ENCODE results near the gene SCN8A.

DNA sequence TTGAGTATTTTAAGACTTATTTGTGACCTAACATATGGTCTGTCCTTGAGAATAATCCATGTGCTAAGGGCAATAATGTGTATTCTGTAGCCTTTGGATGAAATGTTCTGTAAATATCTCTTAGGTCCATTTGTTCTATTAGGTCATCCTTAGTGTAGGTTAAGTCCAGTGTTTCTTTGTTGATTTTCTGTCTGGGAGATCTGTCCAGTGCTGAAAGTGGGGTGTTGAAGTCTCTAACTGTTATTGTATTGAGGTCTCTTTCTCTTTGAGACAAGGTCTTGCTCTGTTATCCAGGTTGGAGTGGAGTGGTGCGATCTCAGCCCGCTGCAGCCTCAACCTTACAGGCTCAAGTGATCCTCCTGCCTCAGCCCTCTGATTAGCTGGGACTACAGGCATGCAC is 149.5 kb downstream of the SCN8A start:
- TF ChIP-seq, protein P1, sequence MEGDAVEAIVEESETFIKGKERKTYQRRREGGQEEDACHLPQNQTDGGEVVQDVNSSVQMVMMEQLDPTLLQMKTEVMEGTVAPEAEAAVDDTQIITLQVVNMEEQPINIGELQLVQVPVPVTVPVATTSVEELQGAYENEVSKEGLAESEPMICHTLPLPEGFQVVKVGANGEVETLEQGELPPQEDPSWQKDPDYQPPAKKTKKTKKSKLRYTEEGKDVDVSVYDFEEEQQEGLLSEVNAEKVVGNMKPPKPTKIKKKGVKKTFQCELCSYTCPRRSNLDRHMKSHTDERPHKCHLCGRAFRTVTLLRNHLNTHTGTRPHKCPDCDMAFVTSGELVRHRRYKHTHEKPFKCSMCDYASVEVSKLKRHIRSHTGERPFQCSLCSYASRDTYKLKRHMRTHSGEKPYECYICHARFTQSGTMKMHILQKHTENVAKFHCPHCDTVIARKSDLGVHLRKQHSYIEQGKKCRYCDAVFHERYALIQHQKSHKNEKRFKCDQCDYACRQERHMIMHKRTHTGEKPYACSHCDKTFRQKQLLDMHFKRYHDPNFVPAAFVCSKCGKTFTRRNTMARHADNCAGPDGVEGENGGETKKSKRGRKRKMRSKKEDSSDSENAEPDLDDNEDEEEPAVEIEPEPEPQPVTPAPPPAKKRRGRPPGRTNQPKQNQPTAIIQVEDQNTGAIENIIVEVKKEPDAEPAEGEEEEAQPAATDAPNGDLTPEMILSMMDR (IDR thresholded peaks at IDR 0.05), result no peak
- no peak for TF ChIP-seq RCOR1 (IDR thresholded peaks at IDR 0.05; ENCODE audit: low read depth, low read length)
- no peak for TF ChIP-seq KDM1A (IDR thresholded peaks at IDR 0.05; ENCODE audit: low read depth)
- TF ChIP-seq SMC3 (IDR thresholded peaks at IDR 0.05), result no peak
- TF ChIP-seq, protein P2, sequence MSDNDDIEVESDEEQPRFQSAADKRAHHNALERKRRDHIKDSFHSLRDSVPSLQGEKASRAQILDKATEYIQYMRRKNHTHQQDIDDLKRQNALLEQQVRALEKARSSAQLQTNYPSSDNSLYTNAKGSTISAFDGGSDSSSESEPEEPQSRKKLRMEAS (IDR thresholded peaks at IDR 0.05), result no peak
- TF ChIP-seq CBX2 (IDR thresholded peaks at IDR 0.05; ENCODE audit: borderline replicate concordance, low read depth), result no peak
- TF ChIP-seq ZFP36 (IDR thresholded peaks at IDR 0.05; ENCODE audit: borderline replicate concordance, partially characterized antibody), result no peak
- TF ChIP-seq BHLHE40 (IDR thresholded peaks at IDR 0.05; ENCODE audit: low read depth, low read length), result no peak
- no peak for TF ChIP-seq PHF8 (IDR thresholded peaks at IDR 0.05; ENCODE audit: borderline replicate concordance, low read depth)
- TF ChIP-seq RFX5 (IDR thresholded peaks at IDR 0.05), result no peak
- TF ChIP-seq, protein P3, sequence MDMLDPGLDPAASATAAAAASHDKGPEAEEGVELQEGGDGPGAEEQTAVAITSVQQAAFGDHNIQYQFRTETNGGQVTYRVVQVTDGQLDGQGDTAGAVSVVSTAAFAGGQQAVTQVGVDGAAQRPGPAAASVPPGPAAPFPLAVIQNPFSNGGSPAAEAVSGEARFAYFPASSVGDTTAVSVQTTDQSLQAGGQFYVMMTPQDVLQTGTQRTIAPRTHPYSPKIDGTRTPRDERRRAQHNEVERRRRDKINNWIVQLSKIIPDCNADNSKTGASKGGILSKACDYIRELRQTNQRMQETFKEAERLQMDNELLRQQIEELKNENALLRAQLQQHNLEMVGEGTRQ (IDR thresholded peaks at IDR 0.05), result no peak

Measured in A549 (cell line).